HG02943 (cell line): Measurements from ENCODE around the gene CADM2.
"Not testable (repeated sequence)": the region's sequence is repeated elsewhere in the genome, so short reads cannot be mapped to it uniquely, and the experiment has no call there.

Experiments used
- ATAC-seq: cut with Tn5 transposase; IDR thresholded peaks from one replicate; pipeline ENCODE4 v1.9.1; 2021; ENCODE audit warnings: mild to moderate bottlenecking, low read depth, moderate library complexity; ENCODE audit not compliant: unreplicated experiment

CADM2 gene

DNA sequence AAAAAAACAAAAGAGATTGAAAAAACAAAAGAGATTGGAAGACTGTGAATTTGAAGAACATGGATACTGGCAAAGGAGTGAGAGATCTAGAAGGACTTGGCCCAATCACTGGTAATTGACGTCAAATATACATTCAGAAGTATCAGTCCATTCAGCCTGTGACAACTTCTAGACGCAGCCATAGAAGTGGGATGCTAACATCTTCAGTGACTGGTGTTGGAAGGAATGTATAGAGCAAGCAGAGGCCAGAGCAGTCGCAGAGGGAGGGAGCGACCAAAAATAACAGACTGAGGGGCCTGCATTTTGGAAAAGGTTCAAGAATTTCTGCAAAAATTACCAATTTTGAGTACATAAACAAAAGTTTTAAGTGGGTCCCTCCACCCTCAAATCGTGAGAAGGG, 473.3 kb downstream of the CADM2 start:
- no peak for ATAC-seq

DNA sequence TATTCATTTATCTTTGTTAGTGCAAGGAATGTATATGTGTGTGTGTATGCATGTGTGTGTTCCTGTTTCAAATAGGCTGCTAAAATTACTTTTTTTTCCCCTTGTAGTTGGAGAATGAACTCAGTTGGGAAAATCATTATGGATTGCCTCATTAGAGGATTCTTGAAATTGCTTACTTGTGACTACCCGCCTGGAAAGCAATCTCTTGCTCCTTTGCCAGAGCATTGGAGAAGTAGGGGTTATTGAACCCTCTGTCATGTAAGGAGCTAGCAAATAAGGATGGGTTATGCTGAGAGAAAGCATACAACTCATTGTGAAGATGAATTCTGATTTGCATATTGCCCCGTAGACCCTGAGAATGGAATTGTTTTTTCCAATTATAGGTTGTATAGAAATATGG, 474.5 kb downstream of the CADM2 start:
- no peak for ATAC-seq

DNA sequence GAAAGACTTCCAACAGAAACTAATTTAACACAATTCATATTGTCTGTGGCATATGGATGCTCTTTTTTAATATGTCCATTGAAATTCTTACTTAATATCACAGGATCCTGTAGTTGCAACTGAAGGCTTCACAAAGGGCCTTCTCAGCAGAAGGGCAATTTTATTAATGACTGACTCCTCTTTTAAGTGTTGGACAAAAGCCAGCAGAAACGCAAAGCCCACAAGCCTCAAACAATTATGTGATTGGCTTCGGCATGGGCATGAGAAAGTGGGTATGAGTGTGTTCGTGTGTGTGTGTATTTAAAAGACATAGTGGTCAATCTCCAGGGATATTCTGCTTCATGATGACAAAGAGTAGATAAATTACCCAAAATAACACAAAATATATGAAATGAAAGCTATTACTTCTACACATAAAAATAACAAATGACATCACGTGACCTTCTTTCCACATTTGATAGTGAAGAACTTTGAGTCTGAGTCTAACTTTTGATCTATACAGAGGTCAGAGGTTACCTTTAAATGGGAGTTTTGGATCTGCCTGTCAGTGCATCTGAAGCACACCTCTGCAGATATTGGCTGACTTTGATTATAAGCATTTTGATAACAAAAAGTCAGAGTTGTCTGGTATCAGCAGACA, 496.9 kb downstream of the CADM2 start:
- ATAC-seq = no peak

DNA sequence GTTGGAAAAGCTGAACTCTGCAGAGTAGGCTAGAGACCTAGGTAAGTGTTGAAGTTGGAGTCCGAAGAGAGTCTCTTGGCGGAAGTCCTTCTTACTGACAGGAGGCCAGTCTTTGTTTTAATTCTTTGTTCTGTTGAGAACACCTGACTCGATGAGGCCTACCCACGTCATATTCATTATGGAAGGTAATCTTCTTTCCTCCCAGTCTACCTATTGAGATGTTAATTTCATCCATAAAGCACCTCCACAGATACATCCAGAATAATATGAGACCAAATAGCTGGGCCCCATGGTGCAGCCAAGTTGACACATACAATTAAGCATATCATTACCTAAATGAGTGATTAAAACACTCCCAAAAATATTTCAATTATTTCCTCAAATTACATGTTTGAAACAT, 515.5 kb downstream of the CADM2 start:
- no peak for ATAC-seq

DNA sequence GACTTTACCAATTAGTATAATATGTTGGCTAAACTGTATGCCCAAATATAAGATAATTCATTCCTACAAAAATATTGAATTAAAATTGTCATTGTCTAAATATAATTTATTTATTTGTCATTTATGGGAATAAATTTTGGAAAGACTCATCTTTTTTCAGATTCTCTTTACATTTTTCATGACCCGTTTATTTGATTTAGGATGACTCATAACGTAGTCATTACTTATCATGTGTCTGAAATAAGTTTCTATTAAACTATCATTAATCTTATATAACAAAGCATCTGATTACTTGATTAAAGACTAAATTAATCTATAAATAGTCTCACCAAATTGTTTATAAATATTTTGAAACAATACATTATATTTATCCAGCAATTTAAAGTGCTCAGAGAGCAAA, 516.6 kb downstream of the CADM2 start:
- no peak for ATAC-seq

DNA sequence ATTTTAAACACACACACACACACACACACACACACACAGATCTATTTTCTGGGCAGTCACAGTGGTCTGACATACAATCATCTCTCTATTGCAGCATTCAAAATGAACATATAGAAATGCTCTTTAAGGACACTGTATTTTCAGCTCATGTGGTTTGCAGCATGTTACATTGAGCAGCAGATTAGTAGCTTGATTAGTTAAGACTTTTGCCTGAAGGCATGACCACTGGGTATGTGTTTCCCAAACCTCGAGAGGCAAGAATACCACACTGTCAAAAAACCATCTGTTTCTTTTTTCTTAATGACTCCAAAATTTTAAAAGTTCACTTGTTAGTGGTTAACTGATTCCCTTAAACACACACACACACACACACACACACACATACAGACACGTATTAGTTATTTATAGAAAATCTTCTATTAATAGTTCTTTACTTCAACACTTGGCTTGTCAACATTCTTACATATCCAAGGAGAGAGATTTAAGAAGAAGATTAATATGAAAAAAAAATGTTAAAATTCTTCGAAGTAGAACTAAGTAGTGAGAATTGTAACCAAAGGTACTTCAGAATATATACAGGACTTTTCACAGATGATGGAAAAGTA, 518.2 kb downstream of the CADM2 start:
- no peak for ATAC-seq

DNA sequence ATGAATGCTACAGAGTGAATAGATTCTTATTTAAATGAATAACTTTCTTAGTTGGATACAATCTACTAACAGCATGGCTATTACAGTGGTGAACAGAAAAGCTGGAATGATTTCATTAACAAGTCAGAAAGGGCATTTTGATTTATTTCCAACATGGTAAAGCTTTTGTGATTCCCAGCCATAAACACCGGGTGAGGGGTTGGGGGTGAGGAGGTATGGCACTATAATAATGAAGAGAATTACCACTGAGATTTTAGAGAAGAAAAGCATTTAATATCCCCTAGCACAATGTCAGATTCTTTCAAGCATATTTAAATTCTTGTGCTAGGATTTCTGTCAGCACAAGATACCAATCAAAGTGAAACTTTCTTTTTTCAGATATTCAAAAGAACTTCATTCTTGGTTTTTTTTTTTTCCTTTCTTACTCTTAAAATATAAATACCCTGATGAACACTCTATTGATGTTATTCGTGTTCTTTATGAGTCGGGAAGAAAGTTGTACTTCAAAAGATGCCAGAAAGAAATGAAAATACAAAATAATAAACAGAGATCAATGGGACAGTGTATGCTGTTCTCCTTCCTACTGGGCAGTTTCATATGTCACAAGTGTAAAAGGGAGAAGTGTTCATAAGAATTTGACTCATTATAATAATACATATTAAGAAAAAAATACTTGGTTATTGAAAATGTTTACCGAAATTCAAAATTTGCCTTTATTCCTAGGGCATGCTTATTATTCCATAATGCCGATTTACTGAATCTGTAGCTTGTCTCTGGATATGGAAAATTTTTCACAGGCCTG, 522.8 kb downstream of the CADM2 start:
- no peak for ATAC-seq

DNA sequence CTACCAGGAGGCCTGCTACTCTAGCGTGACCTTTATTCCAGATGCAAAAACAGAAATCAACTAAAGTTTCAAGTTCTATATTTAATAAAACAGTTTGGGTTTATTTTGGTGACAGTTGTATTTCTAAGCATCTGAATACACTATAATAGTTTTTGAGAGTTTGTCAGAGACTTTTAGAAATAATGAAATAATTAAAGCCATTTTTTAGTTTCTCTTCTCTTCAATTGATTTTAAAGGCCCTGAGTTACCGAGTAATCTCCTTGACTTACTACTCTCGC, 523.4 kb downstream of the CADM2 start:
- ATAC-seq = no peak

DNA sequence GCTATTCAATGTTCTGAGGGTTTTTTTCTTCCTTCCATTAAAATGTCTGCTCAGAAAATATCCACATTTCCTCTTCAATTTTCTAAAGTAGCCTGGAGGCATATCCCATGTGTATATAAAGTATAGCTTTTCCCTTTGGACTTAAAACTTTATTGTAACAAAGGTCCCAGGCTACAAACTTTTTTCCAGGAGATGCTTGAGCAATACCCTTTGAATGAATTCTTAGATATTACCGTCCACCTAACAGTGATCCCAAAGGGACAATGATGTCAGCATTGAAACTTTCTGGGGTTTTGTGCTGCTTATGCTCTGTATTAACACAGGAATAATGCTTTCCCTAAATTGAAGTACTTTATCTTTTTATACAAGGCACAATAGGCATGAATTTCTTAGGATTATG, 525.2 kb downstream of the CADM2 start:
- no peak for ATAC-seq

DNA sequence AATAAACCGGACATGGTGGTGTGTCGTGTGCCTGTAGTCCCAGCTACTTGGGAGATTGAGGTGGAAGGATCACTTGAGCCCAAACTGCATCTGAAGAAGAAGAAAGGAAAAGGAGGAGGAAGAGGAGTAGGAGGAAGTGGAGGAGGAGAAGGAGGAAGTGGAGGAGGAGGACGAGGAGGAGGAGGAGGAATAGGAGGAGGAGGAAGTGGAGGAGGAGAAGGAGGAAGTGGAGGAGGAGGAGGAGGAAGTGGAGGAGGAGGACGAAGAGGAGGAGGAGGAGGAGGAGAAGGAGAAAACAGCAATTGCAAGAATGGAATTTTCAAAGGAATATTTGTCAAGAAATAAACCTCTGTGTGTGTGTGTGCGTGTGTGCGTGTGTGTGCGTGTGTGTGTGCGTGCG, 528.6 kb downstream of the CADM2 start:
- no peak for ATAC-seq

DNA sequence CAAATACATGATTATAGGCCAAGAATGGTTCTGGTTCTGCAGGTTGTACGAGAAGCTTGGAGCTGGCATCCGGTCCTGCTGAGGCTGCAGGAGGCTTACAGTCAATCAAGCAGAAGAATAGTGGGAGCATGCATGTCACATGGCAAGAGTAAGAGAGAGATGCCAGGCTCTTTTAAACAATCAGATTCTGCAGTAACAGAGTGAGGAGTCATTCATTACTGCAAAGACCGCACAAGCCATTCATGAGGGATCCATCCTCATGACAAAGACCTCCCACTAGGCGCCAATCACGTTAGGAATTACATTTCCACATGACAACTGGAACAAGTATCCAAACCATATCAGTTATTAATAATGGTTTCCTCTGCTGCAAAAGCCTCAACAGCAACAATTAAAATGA, 536.8 kb downstream of the CADM2 start:
- no peak for ATAC-seq

DNA sequence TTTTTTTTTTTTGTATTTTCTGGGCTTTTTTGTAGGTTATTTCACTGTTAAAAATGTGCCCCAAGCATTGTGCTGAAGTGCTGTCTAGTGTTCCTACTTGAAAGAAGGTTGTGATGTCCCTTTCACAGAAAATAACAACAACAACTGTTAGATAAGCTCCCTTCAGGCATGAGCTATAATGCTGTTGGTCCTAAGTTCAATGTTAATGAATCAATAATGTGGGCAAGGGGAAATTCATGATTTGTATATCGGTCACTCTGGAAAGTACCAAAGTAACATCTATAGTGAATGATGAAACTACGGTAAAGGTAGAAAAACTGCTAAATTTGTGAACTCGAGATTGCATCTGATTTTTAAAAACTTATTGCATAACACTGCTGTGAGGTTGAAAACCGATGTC, 539.4 kb downstream of the CADM2 start:
- no peak for ATAC-seq

DNA sequence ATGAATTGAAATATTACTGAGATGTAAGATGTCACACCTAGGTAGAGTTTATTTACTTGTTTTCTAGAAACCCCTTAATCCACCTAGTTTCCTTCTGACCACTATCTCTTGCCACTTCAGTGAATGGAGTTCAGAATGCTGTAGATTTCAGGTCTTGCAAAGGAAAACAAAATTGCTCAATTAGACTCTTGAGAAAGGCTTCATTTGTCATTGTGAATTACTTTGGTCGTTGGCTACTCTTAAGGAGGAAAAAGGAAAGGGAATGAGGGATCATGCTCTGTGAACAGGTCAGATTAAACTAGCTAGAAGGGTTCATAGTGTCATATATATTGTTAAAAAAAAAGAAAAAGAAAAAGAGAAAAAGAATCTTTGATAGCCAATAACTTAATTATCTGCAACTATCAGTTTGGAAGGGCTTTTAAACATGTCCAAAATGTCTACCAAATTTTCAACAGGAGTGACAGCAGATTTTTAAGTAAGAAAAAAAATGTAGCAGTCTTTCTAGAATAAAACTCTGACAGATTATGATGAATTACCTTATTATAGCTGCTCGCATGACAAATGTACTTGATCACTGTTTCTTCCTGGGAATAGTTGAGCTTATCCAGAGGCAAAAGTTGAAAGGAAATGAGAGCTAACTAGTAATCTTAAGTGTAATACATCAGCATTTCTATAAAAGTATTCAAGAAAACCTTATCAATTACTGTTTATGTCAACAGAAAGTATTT, 543.5 kb downstream of the CADM2 start:
- no peak for ATAC-seq

DNA sequence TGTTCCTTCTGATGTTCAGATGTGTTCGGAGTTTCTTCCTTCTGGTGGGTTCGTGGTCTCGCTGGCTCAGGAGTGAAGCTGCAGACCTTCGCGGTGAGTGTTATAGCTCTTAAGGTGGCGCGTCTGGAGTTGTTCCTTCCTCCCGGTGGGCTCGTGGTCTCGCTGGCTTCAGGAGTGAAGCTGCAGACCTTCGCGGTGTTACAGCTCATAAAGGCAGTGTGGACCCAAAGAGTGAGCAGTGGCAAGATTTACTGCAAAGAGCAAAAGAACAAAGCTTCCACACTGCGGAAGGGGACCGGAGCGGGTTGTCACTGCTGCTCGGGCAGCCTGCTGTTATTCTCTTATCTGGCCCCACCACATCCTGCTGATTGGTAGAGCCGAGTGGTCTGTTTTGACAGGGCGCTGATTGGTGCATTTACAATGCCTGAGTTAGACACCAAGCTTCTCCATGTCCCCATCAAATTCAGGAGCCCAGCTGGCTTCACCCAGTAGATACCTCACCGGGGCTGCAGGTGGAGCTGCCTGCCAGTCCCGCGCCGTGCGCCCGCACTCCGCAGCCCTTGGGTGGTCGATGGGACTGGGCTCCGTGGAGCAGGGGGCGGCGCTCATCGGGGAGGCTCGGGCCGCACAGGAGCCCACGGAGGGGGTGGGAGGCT, 545.5 kb downstream of the CADM2 start:
- ATAC-seq = not testable (repeated sequence)

DNA sequence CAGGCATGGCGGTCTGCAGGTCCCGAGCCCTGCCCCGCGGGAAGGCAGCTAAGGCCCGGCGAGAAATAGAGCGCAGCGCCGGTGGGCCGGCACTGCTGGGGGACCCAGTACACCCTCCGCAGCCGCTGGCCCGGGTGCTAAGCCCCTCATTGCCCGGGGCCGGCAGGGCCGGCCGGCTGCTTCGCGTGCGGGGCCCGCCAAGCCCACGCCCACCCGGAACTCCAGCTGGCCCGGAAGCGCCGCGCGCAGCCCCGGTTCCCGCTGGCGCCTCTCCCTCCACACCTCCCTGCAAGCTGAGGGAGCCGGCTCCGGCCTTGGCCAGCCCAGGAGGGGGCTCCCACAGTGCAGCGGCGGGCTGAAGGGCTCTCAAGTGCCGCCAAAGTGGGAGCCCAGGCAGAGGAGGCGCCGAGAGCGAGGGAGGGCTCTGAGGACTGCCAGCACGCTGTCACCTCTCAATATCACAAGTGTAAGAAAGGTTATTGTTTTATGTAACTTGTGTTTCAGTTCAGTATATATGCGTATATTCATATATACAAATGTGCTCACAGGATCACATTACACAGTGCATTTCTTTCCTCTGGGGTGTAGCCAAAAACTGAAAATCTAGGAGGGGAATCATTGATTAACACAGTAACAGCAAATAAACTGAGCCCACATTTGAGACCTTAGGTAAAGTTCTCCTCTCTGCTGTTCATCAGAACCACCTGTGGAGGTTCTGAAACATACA, 546.2 kb downstream of the CADM2 start:
- ATAC-seq = not testable (repeated sequence)

DNA sequence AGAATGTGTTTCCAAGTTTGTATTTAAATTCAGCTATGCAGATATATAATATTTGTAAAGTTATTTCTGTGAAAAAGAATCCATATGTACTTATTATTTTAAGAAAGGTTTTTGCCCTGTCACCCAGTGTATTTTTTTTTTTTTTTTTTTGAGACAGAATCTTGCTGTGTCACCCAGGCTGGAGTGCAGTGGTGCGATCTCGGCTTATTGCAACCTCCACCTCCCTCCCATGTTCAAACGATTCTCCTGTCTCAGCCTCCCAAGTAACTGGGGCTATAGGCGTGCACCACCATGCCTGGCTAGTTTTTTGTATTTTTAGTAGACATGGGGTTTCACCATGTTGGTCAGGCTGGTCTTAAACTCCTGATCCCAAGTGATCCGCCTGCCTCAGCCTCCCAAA, 548.3 kb downstream of the CADM2 start:
- ATAC-seq = not testable (repeated sequence)

DNA sequence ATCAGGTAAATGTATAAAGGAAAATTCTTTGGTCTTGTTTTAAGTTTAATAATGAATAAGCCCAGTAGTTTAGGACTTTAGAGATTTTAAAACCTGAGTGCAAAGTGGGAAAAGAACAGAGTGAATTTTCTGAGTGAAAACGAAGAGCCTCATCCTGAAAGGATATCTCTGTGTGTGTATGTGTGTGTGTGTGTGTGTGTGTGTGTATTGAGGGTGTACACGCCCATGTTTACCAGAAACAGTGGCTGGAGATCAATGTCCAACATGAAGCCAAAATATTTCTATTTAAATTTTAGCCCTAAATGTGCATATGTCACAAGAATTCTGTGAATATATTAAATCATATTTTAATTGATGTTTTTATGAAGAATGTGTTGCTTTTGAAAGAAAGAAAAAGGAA, 549.9 kb downstream of the CADM2 start:
- ATAC-seq = no peak

DNA sequence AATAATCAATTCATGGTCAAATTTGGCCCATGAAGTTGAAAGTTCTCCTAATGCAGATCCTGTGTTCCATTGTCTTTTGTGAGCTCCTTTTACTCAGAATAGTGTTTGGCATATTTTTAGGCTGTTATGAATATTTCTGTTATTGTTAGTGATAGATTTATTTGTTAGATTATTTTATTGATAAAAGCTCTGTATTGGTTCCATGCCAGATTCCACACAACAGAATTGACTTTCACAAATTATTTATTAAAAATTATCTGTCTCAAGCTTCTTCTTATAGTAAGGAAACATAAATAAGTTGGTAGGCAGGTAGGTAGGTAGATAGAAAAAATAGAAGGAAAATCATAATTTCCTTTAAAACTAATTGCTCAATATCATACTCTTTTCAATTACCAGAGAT, 557.4 kb downstream of the CADM2 start:
- ATAC-seq = no peak

DNA sequence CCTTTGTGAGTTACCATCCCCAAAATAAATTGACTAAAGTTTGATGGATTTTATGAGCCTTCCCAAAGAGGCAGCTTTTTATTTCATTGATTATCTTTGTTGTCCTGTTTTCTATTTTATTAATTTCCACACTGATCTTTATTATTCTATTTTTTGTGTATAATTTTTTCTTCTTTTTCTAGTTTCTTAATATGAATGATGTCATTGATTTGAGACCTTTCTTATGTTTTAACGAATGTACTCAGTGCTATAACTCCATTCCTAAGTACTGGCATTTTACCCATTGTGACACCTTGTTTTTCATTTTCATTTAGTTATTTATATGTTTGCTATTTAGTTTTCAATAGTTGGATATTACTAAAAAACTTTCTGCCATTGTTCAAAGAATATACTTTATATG, 565.3 kb downstream of the CADM2 start:
- no peak for ATAC-seq

DNA sequence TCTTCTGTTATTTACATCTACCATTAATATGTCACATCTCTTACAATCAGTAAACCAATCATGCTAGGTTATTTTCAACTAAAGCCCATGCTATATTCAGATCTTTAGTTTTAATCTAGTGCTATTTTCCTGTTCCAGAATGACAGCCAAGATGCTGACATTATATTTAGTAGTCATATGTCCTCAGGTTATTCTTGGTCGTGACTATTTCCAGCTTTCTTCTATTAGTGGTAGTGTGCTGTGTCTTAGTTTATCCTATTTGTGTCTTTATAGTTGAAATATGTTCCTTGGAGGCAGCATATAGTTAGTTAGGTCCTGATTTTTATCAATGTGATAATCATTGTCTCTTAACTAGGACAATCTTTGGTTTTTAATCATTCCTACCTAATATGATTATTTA, 566.5 kb downstream of the CADM2 start:
- ATAC-seq = no peak
